Activated CD4-positive, alpha-beta T cell treated with anti-CD3 and anti-CD28 coated beads, Interleukin-2, amount 50 U/mL, for 48 hours (primary cell): Measurements from ENCODE around the gene C15orf62.
A peak's percentile ranks its signal among the peaks of the same experiment; 100 is the strongest.

Experiments
- DNase-seq, 2 experiments: peaks; one replicate each; pipeline ENCODE4 v3.0.0-alpha.2; 2020

Gene C15orf62

GRCh38 chr15:40756938-40757337, 12.8 kb upstream of the C15orf62 start:
- DNase-seq = no peak

DNA sequence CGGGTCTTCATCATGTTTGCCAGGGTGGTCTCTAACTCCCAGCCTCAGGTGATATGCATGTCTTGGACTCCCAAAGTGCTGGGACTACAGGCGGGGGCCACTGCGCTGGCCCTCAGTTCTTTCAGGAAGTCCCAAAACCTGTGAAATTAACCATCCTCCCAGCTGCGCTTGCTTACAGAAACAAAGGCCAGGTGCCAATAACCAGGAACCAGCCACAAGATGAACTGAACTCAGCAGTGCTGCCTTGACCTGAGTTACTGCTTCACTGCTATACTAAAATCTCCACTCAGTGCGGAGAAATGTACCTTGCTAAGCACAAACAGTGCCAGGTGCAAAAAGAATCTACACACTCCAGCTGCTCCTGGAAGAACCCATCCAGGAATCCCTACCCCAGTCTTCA, 9.8 kb upstream of the C15orf62 start:
- no peak for DNase-seq

DNA sequence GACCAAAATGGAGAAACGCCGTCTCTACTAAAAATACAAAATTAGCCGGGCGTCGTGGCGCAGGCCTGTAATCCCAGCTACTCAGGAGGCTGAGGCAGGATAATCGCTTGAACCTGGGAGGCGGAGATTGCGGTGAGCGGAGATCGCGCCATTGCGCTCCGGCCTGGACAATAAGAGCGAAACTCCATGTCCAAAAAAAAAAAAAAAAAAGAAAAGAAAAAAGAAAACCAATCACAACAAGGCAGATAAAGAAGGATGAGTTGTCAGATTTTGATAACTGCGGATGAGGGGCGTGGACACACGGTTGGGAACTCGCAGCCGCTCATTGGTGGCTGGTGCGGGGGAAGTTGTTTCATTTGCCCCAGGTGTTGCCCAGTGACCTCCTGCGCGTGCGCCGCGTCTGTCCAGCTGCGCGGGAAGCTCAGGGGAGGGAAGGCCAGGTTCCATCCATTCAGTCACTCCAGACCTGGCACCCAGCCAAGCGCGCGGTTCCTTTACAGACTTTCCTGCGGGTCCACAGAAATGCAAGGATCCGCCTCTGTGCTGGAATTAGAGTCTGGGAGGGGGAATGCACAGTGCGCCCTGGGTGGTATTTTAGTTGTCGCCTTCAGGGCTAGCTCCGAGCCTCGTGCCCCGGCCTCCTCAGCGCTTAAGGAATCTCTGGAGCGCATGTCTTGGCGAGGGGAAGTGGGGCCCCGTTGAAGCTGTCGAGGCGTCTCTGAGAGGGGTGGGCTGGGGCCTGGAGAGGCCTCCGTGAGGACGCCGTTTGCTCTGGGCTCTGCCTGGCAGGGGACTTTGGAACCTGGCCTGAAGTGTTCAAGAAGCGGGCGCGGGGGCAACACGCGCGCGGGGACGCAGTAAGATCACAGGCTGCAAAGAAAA, 6.6 kb upstream of the C15orf62 start:
- DNase-seq = peak; percentile 52 to 64

DNA sequence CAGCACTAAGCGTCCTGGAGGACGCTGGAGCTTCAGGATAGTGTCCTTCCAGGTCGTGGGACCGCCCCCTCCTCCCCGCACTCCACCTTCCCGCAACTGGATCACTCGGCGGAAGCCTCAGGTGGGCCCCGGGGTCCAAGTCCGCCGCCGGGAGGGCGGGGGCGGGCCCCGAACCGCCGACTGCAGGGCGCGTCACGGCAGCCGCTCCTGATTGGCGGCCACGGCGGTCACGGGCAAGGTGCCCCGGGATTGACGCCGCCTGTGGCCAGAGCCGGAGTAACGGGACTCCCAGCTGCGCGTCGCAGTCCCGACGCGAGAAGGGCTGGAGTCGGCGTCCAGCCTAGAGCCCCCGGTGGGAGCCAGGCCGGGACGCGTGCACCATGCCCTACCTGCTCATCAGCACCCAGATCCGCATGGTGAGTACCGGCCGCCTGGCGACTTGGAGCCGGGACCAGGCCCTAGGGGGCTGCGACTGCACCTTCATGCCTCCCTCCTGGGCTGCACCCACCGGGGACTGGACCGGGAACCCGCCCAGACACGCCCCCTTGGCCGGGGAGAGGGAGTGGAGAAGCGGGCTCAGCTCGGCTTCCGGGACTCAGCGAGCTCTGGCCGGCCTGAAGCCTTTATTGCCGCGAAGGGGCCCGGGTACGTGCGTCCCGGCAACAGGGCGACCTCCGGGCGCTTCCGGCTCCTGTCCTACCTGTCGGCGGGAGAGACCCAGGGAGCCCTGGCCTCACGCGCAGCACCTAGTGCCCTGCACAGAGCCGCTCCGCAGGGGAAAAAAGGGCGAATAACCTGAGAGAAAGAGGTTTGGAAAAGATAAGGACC, 5.8 kb upstream of the C15orf62 start, which contains the start of gene GCHFR:
Gene GCHFR (plus strand): TSS at position 268 of the 828 bp plus-strand sequence. CDS start 113 bp downstream, at position 381.
- DNase-seq = peak; percentile 74 to 78

DNA sequence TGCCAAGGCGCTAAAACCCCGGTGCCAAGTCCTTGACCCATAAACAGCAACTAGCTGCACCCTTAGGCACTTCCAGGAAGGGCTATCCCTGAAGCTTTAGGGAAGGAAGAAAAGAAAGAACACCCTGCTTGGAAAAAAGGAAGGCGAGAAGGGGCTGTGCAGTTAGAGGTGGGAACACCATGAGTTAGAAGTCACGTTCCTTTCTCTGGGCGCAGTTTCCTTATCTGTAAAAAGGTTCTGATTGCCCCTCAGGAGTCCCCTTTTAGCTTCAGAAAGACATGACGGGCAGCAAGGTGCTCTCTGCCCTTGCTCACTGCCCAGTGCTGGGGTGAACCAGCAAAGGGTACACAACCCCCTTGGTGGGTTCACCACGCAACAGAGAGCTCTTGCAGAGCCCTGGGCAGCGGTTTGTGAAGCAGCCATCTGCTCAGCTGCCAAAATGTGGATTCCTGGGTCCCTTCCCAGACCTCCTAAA, 5.1 kb upstream of the C15orf62 start:
- no peak for DNase-seq

DNA sequence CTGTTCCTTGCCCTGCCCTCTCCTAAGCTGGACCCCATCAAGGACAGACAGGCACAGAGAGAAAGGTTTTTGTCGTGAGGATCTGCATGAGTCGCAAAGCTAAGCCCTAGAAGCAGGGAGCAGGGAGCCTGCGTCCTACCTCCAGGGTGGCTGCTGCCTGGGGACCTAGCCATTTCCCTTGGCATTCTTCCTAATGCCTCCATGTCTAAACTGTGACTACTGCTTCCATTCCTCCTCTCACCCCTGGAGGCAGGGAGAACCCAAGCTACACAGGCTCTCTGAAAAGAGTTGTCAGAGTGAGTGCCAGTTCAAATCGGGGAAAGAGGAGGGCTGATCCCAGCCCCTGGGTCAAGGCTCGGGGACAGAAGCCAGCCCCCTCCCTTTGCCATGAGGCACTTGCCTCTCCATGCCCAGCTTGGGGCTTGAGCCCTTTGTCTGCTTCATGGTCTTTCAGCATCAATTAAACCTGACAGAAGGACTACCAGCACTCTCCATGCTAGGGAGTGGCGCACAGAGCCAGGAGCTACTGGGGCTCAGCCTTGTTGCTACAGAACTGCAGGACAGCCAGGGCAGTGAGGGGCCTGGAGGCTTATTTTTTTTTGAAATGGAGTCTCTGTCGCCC, 3.5 kb upstream of the C15orf62 start:
- no peak for DNase-seq

GRCh38 chr15:40766906-40767837, 2.6 kb upstream of the C15orf62 start:
- no peak for DNase-seq

DNA sequence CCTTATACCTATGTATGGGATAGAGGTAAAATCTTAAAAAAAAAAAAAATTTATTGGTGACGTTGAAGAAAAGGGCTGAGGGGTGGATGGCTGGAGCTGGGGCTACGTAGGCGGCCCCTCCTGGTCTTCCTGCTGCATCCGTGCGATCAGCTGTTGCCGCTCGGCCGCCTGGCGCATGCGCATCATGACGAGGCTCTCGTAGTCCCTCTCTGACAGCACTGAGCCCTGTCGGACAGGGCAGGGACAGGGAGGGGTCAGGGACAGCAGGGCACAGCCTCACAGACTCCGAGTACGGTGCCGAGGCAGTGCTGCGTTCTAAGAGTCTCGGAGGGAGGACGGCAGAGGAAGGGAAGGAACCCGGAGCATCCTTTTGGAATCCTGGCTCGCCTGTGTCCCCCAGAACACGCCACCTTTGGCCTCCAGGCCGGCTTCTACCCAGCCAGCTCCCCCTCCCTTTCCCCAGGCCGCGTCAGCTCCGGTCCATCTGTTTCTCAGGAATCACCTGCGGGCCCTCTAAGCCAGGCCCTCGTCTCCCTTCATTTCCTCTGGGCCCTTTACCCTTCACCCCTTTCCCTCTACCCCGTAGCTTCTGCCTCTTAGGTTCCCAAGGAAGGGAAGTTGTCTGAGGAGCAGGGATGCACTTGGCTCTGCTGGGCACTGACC, 1.8 kb upstream of the C15orf62 start:
- no peak for DNase-seq

- DNase-seq = no peak
These were observed 1.1 kb upstream of the C15orf62 start for GRCh38 chr15:40768521-40769273.

DNA sequence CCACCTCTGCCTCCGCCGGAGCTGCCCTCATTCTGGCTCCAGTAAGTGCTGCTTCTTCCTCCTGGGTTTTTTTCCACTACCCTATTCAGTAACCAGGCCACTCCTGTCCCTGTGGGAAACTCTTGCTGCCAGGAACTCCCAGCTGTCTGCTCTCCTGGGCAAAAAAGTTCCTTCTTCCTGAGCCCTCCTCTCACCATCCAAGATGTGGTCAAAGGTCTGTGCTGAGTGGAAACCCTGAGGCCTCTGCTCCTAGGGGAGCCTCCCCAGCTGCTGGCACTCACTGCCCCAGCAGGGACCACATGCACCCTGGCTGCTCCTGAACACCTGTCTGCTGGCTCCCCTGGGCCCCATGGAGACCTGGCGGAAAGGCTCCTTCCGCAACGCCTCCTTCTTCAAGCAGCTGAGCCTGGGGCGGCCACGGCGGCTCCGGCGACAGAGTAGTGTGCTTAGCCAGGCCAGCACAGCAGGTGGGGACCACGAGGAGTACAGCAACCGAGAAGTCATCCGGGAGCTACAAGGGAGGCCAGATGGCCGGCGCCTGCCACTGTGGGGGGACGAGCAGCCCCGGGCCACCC, 454 bp downstream of the C15orf62 start:
- no peak for DNase-seq

DNA sequence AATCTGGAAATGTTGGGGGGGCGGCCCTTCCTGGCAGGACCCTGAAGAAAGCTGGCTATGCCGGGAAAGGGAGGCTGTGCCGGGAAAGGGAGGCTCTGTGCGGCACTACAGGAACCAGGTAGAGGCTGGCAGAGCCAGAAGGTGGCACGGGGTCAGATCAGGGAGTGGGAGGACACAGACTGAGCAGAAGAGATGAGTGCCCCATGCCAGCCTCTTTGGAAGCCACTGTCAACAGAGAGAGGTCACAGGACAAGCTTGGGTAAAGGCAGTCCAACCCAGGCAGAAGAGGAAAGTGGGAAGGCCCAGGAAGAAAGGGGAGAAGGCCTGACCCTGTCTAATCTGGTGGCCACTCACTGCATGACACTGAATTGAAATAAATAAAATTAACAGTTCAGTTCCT, 1.5 kb downstream of the C15orf62 start:
- DNase-seq = no peak

DNA sequence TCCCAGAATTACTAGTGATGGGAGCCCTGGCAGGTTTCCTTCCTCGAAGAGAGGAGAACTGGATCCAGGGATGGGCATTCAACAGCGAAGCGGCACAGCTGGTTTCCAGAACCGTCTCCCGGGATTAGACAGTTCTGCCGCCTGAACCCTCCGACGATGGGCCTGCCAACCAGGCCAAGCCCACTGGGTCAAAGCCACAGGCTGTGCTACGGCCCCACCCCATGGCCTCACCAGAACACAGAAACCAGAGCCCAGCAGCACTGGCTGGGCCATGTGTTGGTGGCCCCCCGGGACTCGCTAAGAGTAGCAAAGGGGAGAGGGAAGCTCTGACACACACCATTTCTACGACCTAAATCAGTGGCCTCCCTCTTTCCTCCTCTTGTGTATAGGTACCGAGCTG, 2.2 kb downstream of the C15orf62 start:
- no peak for DNase-seq

- no peak for DNase-seq
These were observed 3.7 kb downstream of the C15orf62 start for GRCh38 chr15:40773496-40773895.

GRCh38 chr15:40773902-40774301, 4.1 kb downstream of the C15orf62 start:
- no peak for DNase-seq

DNA sequence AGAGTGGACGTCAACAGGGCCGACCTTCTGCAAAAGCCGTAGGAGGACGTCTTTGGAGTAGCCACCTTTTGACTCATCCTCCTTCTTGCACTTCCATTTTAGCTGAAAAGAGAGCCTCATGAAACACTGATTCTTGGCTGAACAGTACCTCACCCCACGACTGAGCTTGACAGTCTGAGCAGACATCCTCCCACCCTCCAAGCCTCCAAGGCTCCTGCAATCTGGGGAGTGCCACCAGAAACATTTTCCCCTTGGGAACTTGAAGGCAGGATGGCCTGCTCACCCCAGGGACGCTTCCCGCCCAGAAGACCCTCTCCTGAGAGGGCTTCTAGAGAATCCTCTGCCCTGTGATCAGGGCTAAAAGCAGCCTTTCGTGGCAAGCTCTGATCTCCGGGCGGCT, 5.2 kb downstream of the C15orf62 start:
- no peak for DNase-seq

DNA sequence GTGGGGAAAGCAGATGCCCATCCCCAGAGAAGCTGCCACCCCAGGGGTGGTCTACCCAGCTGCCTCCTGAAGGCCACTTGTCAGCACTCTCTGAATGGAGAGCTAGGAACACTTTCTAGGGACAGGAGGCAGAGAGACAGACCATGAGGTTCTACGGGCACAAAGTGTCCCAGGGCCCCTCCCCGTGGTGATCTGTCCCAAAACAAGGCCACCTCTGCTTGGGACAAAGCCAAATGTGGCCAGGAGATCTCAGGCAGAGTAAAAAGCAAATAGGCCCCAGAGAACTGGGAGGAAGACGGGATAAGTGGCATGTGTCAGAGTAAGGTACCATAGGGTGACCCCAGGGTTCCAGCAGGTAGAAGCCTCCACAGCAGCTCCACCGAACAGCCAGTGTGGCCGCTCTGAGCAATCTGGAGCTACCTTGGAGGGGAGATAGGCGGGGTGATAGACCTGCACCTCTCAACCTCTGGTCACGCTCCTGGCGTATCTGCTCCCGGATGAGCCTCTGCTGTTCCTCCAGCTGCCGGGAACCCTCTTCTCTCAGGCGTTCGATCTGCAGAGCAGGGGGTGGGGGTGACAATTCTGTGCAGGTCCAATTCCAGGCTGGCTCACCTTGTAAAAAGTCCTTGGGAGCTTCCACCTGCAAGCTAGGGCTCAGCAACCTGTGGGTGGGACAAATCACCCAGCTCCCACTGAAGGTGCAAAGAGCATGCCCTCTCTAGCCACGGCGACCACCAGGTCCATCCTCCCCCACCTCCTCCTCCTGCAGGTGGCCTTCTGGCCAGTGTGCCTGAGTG, 6.2 kb downstream of the C15orf62 start:
- DNase-seq = no peak

DNA sequence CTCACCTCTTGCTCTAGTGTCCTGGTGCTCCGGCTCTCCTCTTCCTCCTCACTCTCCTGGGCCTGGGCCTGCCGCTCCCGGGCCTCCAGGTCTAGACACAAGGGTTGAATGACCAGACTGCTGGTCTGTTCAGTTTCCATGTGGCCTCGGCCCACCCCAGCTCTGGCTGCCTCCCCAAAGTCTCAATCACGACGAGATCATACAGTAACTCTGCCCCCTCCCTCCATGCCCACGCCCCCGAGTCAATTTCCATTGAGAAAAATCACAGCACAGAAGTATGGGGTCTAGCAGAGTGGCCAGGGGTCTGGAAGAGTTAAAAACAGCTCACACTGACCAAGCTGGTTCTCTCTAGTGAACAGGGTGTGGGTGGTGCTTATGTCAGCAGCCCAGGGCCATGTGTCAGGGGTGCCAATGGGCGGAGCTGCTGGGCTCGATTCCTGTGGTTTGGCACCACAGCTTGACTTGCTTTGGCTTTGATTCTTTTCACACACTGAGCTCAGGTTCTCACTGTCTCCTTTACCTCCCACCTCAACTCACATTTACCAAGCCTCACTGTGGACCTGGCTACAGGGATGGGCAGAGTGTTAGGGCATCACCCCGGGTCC, 6.9 kb downstream of the C15orf62 start:
- peak in 1 of 2 experiments; percentile 32 for DNase-seq

GRCh38 chr15:40782609-40783227, 12.9 kb downstream of the C15orf62 start:
- DNase-seq = peak; percentile 76 to 79

DNA sequence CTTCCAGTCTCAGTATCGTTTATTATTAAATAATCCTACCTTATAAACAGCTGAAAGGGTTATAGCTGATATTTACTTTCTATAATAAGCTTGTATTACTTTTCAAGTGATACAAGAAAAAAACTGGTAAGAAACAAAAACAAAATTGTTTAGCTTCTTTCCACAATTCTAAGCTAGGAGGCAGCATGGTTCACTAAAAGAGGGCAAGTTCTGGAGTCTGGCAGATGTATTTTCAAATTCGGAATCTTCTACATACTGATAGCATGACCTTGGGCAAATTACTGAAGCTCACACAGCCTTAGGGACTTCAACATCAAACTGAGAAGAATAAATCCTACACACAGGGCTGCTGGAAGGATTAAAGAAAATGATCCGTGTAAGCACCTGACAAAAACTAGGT, 15.4 kb downstream of the C15orf62 start:
- DNase-seq = no peak
